Stimulated activated naive CD8-positive, alpha-beta T cell treated with anti-CD3 and anti-CD28 coated beads, Interleukin-15, amount 100 ng/mL, for 72 hours (primary cell): ENCODE results near the gene MAPKAP1.
A peak's percentile ranks its signal among the peaks of the same experiment; 100 is the strongest.

Experiments
- ATAC-seq: fragments of 150-1000 bp; cut with Tn5 transposase; 2 replicates; pipeline ENCODE4 v1.10.0; 2021; ENCODE audit warnings: mild to moderate bottlenecking, moderate library complexity
- DNase-seq, 2 donors: peaks; one replicate each; pipeline ENCODE4 v3.0.0; 2021 to 2022
- H3K27ac Mint-ChIP-seq, 2 donors: one replicate each; pipeline ENCODE4 v1.8.0; 2022; ENCODE audit warnings: mild to moderate bottlenecking in 2 of 2, mixed read lengths in 2 of 2, moderate library complexity in 2 of 2
- H3K27me3 Mint-ChIP-seq: one replicate; pipeline ENCODE4 v1.8.0; 2022; ENCODE audit warnings: mixed read lengths
- H3K4me1 Mint-ChIP-seq: one replicate; pipeline ENCODE4 v1.8.0; 2022; ENCODE audit warnings: mild to moderate bottlenecking, mixed read lengths
- H3K4me3 Mint-ChIP-seq, 2 donors: one replicate each; pipeline ENCODE4 v1.8.0; 2022; ENCODE audit warnings: mild to moderate bottlenecking in 2 of 2, mixed read lengths in 2 of 2, moderate library complexity in 1 of 2
- H3K9me3 Mint-ChIP-seq, 2 donors: one replicate each; pipeline ENCODE4 v1.8.0; 2022; ENCODE audit warnings: mixed read lengths in 2 of 2

MAPKAP1 gene

GRCh38 chr9:125438506-125439433 is 268.2 kb downstream of the MAPKAP1 start:
- Mint-ChIP-seq H3K4me3 (no peak overlapping the region), H3K4me1 (no peaks in the 10 kb centered on the region), H3K9me3 (no peaks in the 10 kb centered on the region), H3K27ac (no peak overlapping the region), H3K27me3 (no peaks in the 10 kb centered on the region)
- ATAC-seq = no peak
- DNase-seq = no peak

GRCh38 chr9:125437771-125438221 is 269.2 kb downstream of the MAPKAP1 start:
- Mint-ChIP-seq H3K4me3 (no peak overlapping the region), H3K27me3 (no peaks in the 10 kb centered on the region), H3K27ac (peak overlapping the region in 1 of 2 donors; percentile 49), H3K4me1 (no peaks in the 10 kb centered on the region), H3K9me3 (no peaks in the 10 kb centered on the region)
- DNase-seq = no peak
- no peak for ATAC-seq

GRCh38 chr9:125436613-125437443 is 270.2 kb downstream of the MAPKAP1 start:
- Mint-ChIP-seq H3K4me1 (no peaks in the 10 kb centered on the region), H3K27ac (peak overlapping the region in 1 of 2 donors; percentile 74), H3K9me3 (no peaks in the 10 kb centered on the region), H3K27me3 (no peaks in the 10 kb centered on the region), H3K4me3 (no peak overlapping the region)
- DNase-seq (no peak), ATAC-seq (no peak)

GRCh38 chr9:125435776-125436612 is 271.0 kb downstream of the MAPKAP1 start:
- no peak overlapping the region for H3K4me3 Mint-ChIP-seq
- DNase-seq (no peak), ATAC-seq (peak; percentile 24)
- H3K4me1 Mint-ChIP-seq = no peaks in the 10 kb centered on the region
- H3K27me3 Mint-ChIP-seq = no peaks in the 10 kb centered on the region
- H3K9me3 Mint-ChIP-seq = no peaks in the 10 kb centered on the region
- H3K27ac Mint-ChIP-seq = peak overlapping the region in 1 of 2 donors; percentile 90

GRCh38 chr9:125434986-125435775 is 271.8 kb downstream of the MAPKAP1 start:
- H3K9me3 Mint-ChIP-seq = no peaks in the 10 kb centered on the region
- H3K4me1 Mint-ChIP-seq = no peaks in the 10 kb centered on the region
- DNase-seq (no peak), ATAC-seq (no peak)
- no peaks in the 10 kb centered on the region for H3K27me3 Mint-ChIP-seq
- H3K4me3 Mint-ChIP-seq = no peak overlapping the region
- peak overlapping the region in 1 of 2 donors; percentile 90 for H3K27ac Mint-ChIP-seq

GRCh38 chr9:125433461-125434011 is 273.5 kb downstream of the MAPKAP1 start:
- DNase-seq (no peak), ATAC-seq (no peak)
- Mint-ChIP-seq H3K9me3 (no peaks in the 10 kb centered on the region), H3K4me3 (no peak overlapping the region), H3K4me1 (no peaks in the 10 kb centered on the region), H3K27ac (no peak overlapping the region), H3K27me3 (no peaks in the 10 kb centered on the region)

GRCh38 chr9:125432715-125433385 is 274.2 kb downstream of the MAPKAP1 start:
- no peaks in the 10 kb centered on the region for H3K9me3 Mint-ChIP-seq

GRCh38 chr9:125431741-125432271 is 275.2 kb downstream of the MAPKAP1 start:
- Mint-ChIP-seq H3K4me3 (no peak overlapping the region), H3K4me1 (no peaks in the 10 kb centered on the region), H3K9me3 (no peaks in the 10 kb centered on the region), H3K27ac (no peak overlapping the region), H3K27me3 (no peaks in the 10 kb centered on the region)
- DNase-seq = no peak
- no peak for ATAC-seq

More at GRCh38 chr9:125432715-125433385, 274.2 kb downstream of the MAPKAP1 start:
- Mint-ChIP-seq H3K4me1 (no peaks in the 10 kb centered on the region), H3K4me3 (no peak overlapping the region), H3K27ac (no peak overlapping the region), H3K27me3 (no peaks in the 10 kb centered on the region)
- DNase-seq (no peak), ATAC-seq (no peak)

GRCh38 chr9:125431012-125431305 is 276.0 kb downstream of the MAPKAP1 start:
- DNase-seq (no peak), ATAC-seq (no peak)
- H3K27me3 Mint-ChIP-seq = no peaks in the 10 kb centered on the region
- no peaks in the 10 kb centered on the region for H3K9me3 Mint-ChIP-seq
- H3K4me3 Mint-ChIP-seq = no peak overlapping the region
- H3K4me1 Mint-ChIP-seq = no peaks in the 10 kb centered on the region
- no peak overlapping the region for H3K27ac Mint-ChIP-seq

- no peaks in the 10 kb centered on the region for H3K4me1 Mint-ChIP-seq
- no peak for ATAC-seq
- no peak for DNase-seq
- no peaks in the 10 kb centered on the region for H3K27me3 Mint-ChIP-seq
- no peak overlapping the region for H3K27ac Mint-ChIP-seq
- no peak overlapping the region for H3K4me3 Mint-ChIP-seq
- H3K9me3 Mint-ChIP-seq = no peaks in the 10 kb centered on the region
Measured at GRCh38 chr9:125430161-125431011, 276.6 kb downstream of the MAPKAP1 start.

- H3K4me1 Mint-ChIP-seq = no peaks in the 10 kb centered on the region
- DNase-seq = no peak
- H3K27ac Mint-ChIP-seq = no peak overlapping the region
- no peak for ATAC-seq
- no peak overlapping the region for H3K4me3 Mint-ChIP-seq
- H3K9me3 Mint-ChIP-seq = no peaks in the 10 kb centered on the region
- H3K27me3 Mint-ChIP-seq = no peaks in the 10 kb centered on the region
Measured at GRCh38 chr9:125429476-125430160, 277.4 kb downstream of the MAPKAP1 start.

- no peak for DNase-seq
- ATAC-seq = no peak
- Mint-ChIP-seq H3K4me3 (no peak overlapping the region), H3K27me3 (no peaks in the 10 kb centered on the region), H3K4me1 (no peaks in the 10 kb centered on the region), H3K27ac (no peak overlapping the region), H3K9me3 (no peaks in the 10 kb centered on the region)
Measured at GRCh38 chr9:125428902-125429467, 278.0 kb downstream of the MAPKAP1 start.
